DMS114 treated with DMSO at 0.1 percent for 48 hours (cell line): ENCODE data around the gene OR10T2.
"Not testable (repeated sequence)": the region's sequence is repeated elsewhere in the genome, so short reads cannot be mapped to it uniquely, and the experiment has no call there.

ENCODE experiments used
- DNase-seq: peaks from one replicate; lab custom pipeline; 2025; ENCODE audit not compliant: unreplicated experiment; lab: John Stamatoyannopoulos, UW

The OR10T2 gene

GRCh38 chr1:158398818-158399514 lies at the start of gene OR10T2:
Gene OR10T2, minus strand, starts transcription at chr1:158399466. Its CDS starts 0 bp downstream, at chr1:158399466.
- DNase-seq: no peak

- no peak for DNase-seq
Measured at GRCh38 chr1:158445376-158445775, 46.1 kb upstream of the OR10T2 start.

GRCh38 chr1:158434741-158435140 lies 35.5 kb upstream of the OR10T2 start:
- no peak for DNase-seq

GRCh38 chr1:158430163-158430562 lies 30.9 kb upstream of the OR10T2 start:
- DNase-seq: not testable (repeated sequence)

GRCh38 chr1:158426137-158426536 lies 26.9 kb upstream of the OR10T2 start, which contains the start of gene OR10K2:
Gene OR10K2, minus strand, starts transcription at chr1:158426237. Its CDS starts 5,371 bp downstream, at chr1:158420866.
- no peak for DNase-seq

GRCh38 chr1:158425027-158425426 lies 25.8 kb upstream of the OR10T2 start:
- no peak for DNase-seq

- DNase-seq: no peak
Measured at GRCh38 chr1:158422212-158422611, 22.9 kb upstream of the OR10T2 start.

- no peak for DNase-seq
Measured at GRCh38 chr1:158417586-158417985, 18.3 kb upstream of the OR10T2 start.

GRCh38 chr1:158414651-158415345 lies 15.5 kb upstream of the OR10T2 start:
- no peak for DNase-seq

GRCh38 chr1:158407092-158407491 lies 7.8 kb upstream of the OR10T2 start:
- no peak for DNase-seq

GRCh38 chr1:158400871-158401270 lies 1.6 kb upstream of the OR10T2 start:
- DNase-seq: no peak

- no peak for DNase-seq
Measured at GRCh38 chr1:158396646-158397045, 2.6 kb downstream of the OR10T2 start.

- no peak for DNase-seq
Measured at GRCh38 chr1:158393476-158393875, 5.8 kb downstream of the OR10T2 start.

GRCh38 chr1:158391099-158391498 lies 8.2 kb downstream of the OR10T2 start:
- DNase-seq: no peak

- no peak for DNase-seq
Measured at GRCh38 chr1:158390331-158390730, 8.9 kb downstream of the OR10T2 start.

- DNase-seq: no peak
Measured at GRCh38 chr1:158374860-158375259, 24.4 kb downstream of the OR10T2 start.

GRCh38 chr1:158374101-158374500 lies 25.2 kb downstream of the OR10T2 start:
- not testable (repeated sequence) for DNase-seq

GRCh38 chr1:158371188-158371953 lies 27.9 kb downstream of the OR10T2 start:
- DNase-seq: no peak

- DNase-seq: no peak
Measured at GRCh38 chr1:158366783-158367182, 32.5 kb downstream of the OR10T2 start.

- DNase-seq: no peak
Measured at GRCh38 chr1:158362941-158363340, 36.3 kb downstream of the OR10T2 start.

- DNase-seq: no peak
Measured at GRCh38 chr1:158362482-158362881, 36.8 kb downstream of the OR10T2 start.

- no peak for DNase-seq
Measured at GRCh38 chr1:158357441-158357840, 41.8 kb downstream of the OR10T2 start.
